NCI-H2107 (cell line): ENCODE results near the gene LYPD5.

Experiments
- DNase-seq: peaks from one replicate; lab custom pipeline; 2025; lab: John Stamatoyannopoulos, UW

LYPD5 gene

GRCh38 chr19:43751466-43752220 lies 50.6 kb downstream of the LYPD5 start:
- no peak for DNase-seq

GRCh38 chr19:43749898-43750297 lies 52.3 kb downstream of the LYPD5 start:
- no peak for DNase-seq

GRCh38 chr19:43749152-43749551 lies 53.1 kb downstream of the LYPD5 start:
- DNase-seq, result no peak

GRCh38 chr19:43748685-43749084 lies 53.6 kb downstream of the LYPD5 start:
- no peak for DNase-seq

GRCh38 chr19:43748205-43748594 lies 54.0 kb downstream of the LYPD5 start:
- DNase-seq, result no peak

GRCh38 chr19:43747557-43748204 lies 54.6 kb downstream of the LYPD5 start:
- no peak for DNase-seq
